Dedifferentiated amniotic fluid mesenchymal stem cell (primary cell): ENCODE results near the gene DEPDC4.
A peak's percentile ranks its signal among the peaks of the same experiment; 100 is the strongest.

ENCODE experiments used
- DNase-seq: peaks from one replicate; pipeline ENCODE4 v3.0.0-alpha.2; 2016; ENCODE audit errors: extremely low spot score

Gene DEPDC4

GRCh38 chr12:100214518-100214917 lies 52.4 kb downstream of the DEPDC4 start:
- DNase-seq = no peak

GRCh38 chr12:100213016-100213891 lies 53.6 kb downstream of the DEPDC4 start:
- no peak for DNase-seq

GRCh38 chr12:100211698-100212097 lies 55.2 kb downstream of the DEPDC4 start:
- no peak for DNase-seq

DNA sequence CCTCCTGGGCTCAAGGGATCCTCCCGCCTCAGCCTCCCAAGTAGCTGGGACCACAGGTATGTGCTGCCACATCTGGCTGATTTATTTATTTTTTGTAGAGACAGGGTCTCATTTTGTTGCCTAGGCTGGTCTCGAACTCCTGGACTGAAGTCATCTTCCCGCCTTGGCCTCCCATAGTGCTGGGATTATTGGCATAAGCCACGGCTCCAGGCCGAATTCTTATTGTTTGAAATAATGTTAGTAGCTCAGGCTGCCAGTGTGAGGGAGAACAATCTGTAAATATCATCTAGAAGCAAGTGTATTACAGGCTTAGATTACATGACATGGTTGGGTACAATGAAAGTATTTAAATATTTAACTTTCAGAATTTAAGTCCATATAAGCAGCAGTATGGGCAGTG lies 58.0 kb downstream of the DEPDC4 start:
- no peak for DNase-seq

DNA sequence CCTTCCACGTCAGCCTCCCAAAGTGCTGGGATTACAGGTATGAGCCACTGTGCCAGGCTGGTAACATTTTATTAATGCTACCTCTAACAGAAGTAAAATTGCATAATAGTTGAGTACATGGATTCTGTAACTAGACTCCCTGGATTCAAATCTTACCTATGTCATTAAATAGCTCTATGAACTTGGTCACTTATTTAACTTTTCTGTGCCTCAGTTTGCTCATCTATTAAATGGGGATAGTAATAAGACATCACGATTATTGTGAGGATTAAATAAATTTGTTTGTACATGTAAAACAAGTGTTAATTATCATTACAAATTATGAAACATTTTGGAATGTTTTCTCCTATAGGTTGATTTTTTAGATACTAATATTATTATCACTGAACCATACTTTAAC lies 59.6 kb downstream of the DEPDC4 start:
- DNase-seq = no peak

DNA sequence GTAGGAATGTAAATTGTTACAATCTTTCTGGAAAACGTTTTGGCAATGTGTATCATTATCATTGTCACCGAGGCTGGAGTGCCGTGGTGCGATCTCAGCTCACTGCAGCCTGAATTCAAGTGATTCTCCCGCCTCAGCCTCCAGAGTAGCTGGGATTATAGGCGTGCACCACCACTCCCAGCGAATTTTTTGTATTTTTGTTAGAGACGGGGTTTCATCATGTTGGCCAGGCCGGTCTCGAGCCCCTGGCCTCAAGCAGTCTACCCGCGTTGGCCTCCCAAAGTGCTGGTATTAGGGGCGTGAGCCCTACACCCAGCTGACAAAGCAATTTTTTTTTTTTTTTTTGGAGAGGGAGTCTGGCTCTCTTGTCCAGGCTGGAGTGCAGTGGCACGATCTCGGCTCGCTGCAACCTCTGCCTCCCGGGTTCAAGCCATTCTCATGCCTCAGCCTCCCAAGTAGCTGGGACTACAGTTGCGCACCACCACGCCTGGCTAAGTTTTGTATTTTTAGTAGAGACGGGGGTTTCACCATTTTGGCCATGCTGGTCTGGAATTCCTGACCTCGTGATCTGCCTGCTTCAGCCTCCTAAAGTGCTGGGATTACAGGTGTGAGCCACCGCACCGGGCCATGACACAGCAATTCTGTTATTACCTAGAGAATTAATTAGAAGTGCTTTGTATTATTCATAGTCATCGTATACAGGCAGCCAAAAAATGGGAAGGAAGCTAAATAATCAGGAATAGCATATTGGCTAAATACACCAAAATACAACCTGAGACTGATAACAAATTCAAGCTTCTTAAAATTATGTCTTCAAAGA lies 65.1 kb downstream of the DEPDC4 start:
- no peak for DNase-seq

GRCh38 chr12:100200463-100201181 lies 66.3 kb downstream of the DEPDC4 start, which contains the start of gene ACTR6:
Gene ACTR6 (plus strand): TSS chr12:100200815. CDS start chr12:100200852, 37 bp downstream.
- peak; percentile 97 for DNase-seq

DNA sequence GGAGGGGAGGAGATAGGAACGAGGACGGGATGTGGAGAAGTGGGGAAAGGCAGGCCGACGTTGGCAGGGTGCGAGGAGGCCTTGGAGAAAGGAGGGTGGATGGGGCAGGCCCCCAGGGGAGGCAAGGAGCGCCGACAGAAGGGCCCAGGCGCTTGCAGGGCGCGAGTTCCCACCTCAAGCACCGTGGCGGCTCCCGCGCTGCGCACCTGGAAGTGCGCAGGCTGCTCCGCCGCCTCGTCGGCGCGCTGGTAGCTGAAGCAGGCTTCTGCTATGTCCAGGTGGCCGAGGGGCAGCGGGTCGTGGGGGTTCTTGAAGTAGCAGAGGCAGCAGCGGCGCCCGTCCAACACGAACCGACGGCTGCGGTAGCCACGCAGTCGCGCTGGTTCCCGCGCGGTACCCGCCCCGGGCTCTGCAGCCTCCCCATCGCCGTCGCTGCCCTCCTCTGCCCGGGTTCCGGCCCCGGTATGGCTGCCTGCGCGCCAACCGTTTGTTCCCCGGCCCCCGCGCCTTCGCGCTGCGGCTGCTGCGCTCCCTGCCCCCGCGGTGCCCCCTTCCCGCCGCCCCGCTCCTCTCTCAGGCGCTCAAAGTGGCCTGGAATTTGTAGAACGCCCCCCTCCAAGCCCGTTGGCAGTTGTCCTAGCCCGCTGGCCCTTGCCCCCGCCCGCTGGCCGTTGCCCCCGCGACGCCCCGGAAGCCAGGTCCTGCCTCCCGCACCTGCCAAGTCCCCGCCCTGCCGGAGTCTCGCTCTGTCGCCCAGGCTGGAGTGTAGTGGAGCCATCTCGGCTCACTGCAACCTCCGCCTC lies 67.3 kb downstream of the DEPDC4 start:
- DNase-seq = no peak

DNA sequence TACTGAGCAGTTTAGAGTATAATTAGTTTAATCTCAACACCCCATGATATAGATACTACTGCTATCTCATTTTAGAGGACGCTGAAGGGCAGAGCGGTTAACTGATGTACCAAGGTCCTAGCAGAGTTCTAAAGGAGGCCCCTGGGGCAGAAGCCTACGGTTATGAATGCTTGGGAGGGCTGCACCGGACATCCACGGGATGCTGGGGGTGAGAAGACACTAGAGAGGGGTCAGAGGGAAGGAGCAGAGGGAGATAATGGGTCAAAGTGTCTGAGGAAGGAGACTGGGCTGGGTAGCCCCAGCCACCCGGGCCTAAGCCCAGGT lies 67.9 kb downstream of the DEPDC4 start:
- no peak for DNase-seq

DNA sequence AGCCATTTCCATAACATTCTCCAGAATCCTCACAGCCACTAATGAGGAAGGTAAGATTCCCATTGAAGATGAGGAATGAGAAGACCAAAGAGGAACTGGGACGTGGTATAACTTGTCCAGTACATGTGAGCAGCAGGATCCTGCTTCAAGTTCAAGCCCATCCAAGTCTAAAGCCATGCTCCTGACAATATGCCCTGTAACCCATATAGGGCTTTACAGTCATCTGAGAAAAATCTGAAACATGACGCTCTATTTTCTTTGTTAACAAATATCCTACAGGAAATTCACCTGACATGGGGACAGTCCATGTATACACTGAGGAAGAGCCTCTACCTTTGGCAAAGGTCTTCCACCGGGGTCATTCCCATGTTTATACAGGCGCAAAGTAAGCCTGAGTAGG lies 69.4 kb downstream of the DEPDC4 start:
- DNase-seq = no peak

DNA sequence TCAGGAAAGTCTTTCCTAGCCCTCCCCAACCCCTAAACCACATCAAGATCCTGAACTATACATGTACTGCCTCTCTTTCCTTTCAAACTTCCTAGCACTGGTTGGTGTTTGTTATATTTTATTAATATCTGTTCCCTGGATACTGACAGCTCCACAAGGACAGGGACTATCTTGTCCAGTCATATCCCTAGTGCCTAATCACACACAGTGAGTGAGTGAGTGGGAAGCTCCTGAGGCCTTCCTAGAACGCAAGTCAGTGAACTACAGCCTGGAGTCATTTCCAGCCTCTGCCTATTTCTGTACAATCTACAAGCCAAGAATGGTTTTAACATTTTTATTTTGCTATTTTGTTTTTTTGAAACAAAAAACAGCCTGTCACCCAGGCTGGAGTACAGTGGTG lies 73.8 kb downstream of the DEPDC4 start:
- DNase-seq = no peak
